Pancreas (tissue), 10 donors: ENCODE results near the gene DSP. TPM values are rescaled to one million over a fixed set of nuclear protein-coding genes. Genes with fewer than 3 reads are reported as not detected.

Source experiments
- ATAC-seq, 4 donors: fragments of 200-7000 bp; cut with Tn5 transposase; one replicate each; pipeline versions ENCODE4 v1.8.0 to v1.9.1; 2020; ENCODE audit warnings: mild to moderate bottlenecking in 4 of 4, moderate library complexity in 4 of 4
- DNase-seq, 6 donors: peaks; one replicate each; pipeline ENCODE4 v3.0.0-alpha.2; 2020
- FAIRE-seq: peaks from 2 replicates; lab custom pipeline; 2012; peaks lifted over from hg19 to GRCh38; lab: Jason Lieb, UNC
- H3K27ac ChIP-seq, 4 donors: fragments of 200-600 bp; sonication (generic); 1 replicate in 3 of 4; 2 replicates in 1 of 4; pipeline versions ENCODE4 v1.5.0 to v1.8.0; 2020
- H3K27me3 ChIP-seq, 4 donors: fragments of 200-600 bp; one replicate each; pipeline ENCODE4 v1.8.0; 2021
- H3K36me3 ChIP-seq, 3 donors: fragments of 200-600 bp; sonication (generic) in 1 of 3; one replicate each; pipeline versions ENCODE4 v1.5.0 to v1.8.0; 2020 to 2021
- H3K4me1 ChIP-seq, 3 donors: fragments of 200-600 bp; one replicate each; pipeline ENCODE4 v1.8.0; 2021
- H3K4me3 ChIP-seq, 4 donors: fragments of 200-600 bp; sonication (generic) in 2 of 4; one replicate each; pipeline versions ENCODE4 v1.5.0 to v1.8.0; 2020 to 2021
- H3K9me3 ChIP-seq, 4 donors: fragments of 200-600 bp; one replicate each; pipeline ENCODE4 v1.8.0; 2021
- WGBS, 2 donors: extraction: QIAGEN DNeasy Blood & Tissue Kit; methylation state at CpG; one replicate each; pipeline ENCODE4 v1.1.7; 2013; 5-methylcytosine and 5-hydroxymethylcytosine counted together
- intact Hi-C, 3 donors: fragments of 100-400 bp; cut with DNase I; formaldehyde crosslinking; loops; one replicate each; pipeline versions ENCODE4 v1.11.1 to v1.14.2; 2022
- polyA plus RNA-seq, 2 donors: library from polyadenylated mRNA; stranded (reverse); fragments of 200-250 nt; gene quantifications; one replicate each; pipeline ENCODE4 v1.2.3, GENCODE V29; 2013
- total RNA-seq, 6 donors: library from RNA; stranded (reverse); fragmentation: NEBNext Ultra II Directional in 4 of 6; extraction: Animal tissue kit (Norgen Biotek cat#: 25700) in 4 of 6; gene quantifications; one replicate each; pipeline versions ENCODE4 v1.2.1 to v1.2.4, GENCODE V29; 2021 to 2023
- TF ChIP-seq, protein P1 (sequence below), 4 donors: fragments of 200-600 bp; sonication (generic) in 3 of 4; IDR thresholded peaks; one replicate each; pipeline versions ENCODE4 v1.5.0 to v1.8.0; 2021; ENCODE audit warnings: antibody characterized with exemption in 4 of 4
- donor health status: healthy with polysubstance abuse.
- donor health status: DM: no; HTN: no; CAD: no; lungs with moderate emphysema.
- donor health status: DM: no; HTN: no; CAD: no.
- donor health status: control.
- donor health status: control.
- donor health status: Bipolar disorder and iron deficiency.
- donor health status: DM: yes; HTN: yes; CAD: no.
- donor health status: DM: no; HTN: no; CAD: no.
- donor health status: DM: no; HTN: no; CAD: no.
- donor health status: DM: yes; HTN: yes; CAD: no.

The DSP gene
- total and polyA plus RNA-seq, 8 donors: 17.3 to 139 (median 111) TPM

DNA sequence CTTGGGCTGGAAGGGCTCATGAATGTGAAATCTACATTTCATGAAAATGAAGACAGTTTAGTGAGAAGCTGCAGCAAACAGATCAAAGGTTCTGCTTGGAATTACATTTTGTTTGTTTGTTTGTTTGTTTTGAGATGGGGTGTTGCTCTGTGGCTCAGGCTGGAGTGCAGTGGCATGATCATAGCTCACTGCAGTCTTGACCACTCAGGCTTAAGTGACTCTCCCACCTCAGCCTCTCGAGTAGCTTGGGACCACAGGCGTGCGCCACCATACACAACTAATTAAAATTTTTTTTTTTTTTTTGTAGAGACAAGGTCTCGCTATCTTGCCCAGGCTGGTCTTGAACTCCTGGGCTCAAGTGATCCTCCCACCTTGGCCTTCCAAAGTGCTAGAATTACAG, 5.8 kb downstream of the DSP start:
- FAIRE-seq (no peak), ATAC-seq (no peak), DNase-seq (no peak)
- no peaks in the 10 kb centered on the region for H3K9me3 ChIP-seq
- no peaks in the 10 kb centered on the region for H3K36me3 ChIP-seq
- TF ChIP-seq, protein P1, sequence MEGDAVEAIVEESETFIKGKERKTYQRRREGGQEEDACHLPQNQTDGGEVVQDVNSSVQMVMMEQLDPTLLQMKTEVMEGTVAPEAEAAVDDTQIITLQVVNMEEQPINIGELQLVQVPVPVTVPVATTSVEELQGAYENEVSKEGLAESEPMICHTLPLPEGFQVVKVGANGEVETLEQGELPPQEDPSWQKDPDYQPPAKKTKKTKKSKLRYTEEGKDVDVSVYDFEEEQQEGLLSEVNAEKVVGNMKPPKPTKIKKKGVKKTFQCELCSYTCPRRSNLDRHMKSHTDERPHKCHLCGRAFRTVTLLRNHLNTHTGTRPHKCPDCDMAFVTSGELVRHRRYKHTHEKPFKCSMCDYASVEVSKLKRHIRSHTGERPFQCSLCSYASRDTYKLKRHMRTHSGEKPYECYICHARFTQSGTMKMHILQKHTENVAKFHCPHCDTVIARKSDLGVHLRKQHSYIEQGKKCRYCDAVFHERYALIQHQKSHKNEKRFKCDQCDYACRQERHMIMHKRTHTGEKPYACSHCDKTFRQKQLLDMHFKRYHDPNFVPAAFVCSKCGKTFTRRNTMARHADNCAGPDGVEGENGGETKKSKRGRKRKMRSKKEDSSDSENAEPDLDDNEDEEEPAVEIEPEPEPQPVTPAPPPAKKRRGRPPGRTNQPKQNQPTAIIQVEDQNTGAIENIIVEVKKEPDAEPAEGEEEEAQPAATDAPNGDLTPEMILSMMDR (IDR thresholded peaks at IDR 0.05): no peak
- peaks cover 21 to 70% (median 58%) of the 10 kb centered on the region in 3 donors for H3K4me1 ChIP-seq
- no peaks in the 10 kb centered on the region for H3K27me3 ChIP-seq
- 92 to 97% methylated on average over 4 of the region's 4 CpGs for WGBS, 2 donors
- intact Hi-C loops: no loop called here
- no peak overlapping the region for H3K4me3 ChIP-seq
- H3K27ac ChIP-seq: peak overlapping the region in 3 of 4 donors; percentile 61 to 96 (median 93)

DNA sequence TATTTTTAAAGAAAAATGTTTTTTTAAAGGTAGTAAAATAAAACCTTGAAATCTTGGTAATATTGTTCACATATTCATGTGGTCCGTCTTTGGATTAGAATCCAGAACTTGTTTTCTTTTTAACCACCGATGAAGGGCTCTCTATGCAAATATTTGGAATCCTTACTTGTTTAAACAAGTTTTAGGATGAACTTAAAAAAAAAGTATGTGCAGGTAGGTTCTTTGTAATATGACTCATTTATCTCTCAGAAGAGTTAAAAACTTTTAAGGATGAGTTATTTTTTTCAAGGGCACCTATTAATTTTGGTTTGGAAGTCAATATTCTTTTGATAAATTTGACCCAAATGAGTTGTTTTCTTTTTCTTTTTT, 8.9 kb downstream of the DSP start:
- ATAC-seq (no peak), FAIRE-seq (no peak), DNase-seq (no peak)
- WGBS, 2 donors: 24 to 26% methylated on average over 2 of the region's 2 CpGs
- TF ChIP-seq, protein P1 (IDR thresholded peaks at IDR 0.05): no peak
- intact Hi-C loops: no loop called here
- Histone ChIP-seq H3K9me3 (no peaks in the 10 kb centered on the region), H3K27me3 (no peaks in the 10 kb centered on the region), H3K27ac (peak overlapping the region in 1 of 4 donors; percentile 96), H3K36me3 (peaks cover 0 to 2% (median 0%) of the 10 kb centered on the region in 3 donors), H3K4me3 (no peak overlapping the region), H3K4me1 (peaks cover 43 to 80% (median 69%) of the 10 kb centered on the region in 3 donors)

DNA sequence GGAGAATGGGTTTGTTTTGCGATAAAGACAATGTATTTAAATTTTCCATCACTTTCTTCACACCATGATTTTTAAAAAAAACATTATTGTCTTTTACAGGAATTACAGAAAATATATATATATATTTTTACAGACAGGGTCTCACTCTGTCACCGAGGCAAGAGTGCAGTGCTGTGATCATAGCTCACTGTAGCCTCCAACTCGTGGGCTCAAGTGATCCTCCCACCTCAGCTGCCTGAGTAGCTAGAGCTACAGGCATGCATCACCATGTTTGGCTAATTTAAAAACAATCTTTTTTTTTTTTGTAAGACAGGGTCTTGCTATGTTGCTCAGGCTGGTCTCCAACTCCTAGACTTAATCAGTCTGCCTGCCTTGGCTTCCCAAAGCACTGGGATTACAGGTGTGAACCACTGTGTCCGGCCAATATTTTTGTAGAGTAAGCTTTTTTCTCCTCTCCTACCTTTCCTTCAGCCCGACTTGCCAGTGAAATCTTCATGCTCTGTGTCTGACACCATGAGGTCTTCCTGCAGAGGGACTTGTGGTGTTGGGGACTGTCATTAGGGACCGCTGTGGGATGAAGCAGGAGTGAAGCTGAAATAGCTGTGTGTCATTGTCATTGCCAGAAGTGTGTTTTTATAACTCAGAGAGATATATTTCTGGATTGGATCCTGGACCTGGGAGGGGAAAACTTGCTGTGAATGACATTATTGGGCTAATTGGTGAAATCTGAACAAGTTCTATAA, 13.2 kb downstream of the DSP start:
- no peaks in the 10 kb centered on the region for H3K9me3 ChIP-seq
- peaks cover 6 to 43% (median 6%) of the 10 kb centered on the region in 3 donors for H3K36me3 ChIP-seq
- DNase-seq: no peak
- no peaks in the 10 kb centered on the region for H3K27me3 ChIP-seq
- 55 to 59% methylated on average over 6 of the region's 6 CpGs for WGBS, 2 donors
- no peak for FAIRE-seq
- H3K4me3 ChIP-seq: no peak overlapping the region
- H3K4me1 ChIP-seq: peaks cover 37 to 46% (median 39%) of the 10 kb centered on the region in 3 donors
- TF ChIP-seq, protein P1 (IDR thresholded peaks at IDR 0.05): no peak
- intact Hi-C loops: no loop called here
- H3K27ac ChIP-seq: peak overlapping the region in 2 of 4 donors; percentile 11 to 50
- ATAC-seq: peak in 1 of 4 donors; percentile 4

DNA sequence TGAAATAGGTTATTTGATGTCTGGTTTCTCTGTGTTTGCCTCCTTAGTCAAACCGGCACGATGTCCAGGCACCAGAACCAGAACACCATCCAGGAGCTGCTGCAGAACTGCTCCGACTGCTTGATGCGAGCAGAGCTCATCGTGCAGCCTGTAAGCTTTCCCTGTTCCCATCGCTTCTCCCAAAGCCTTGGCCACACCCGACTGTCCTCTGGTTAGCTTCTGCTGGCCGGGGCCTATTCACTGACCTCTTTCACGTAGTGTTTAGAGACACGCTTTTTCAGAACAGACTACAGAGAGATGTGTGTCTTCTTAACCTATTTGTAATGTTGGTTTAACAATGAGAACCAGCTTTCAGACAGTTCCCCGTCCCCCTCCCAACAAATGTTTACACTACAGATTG, 14.2 kb downstream of the DSP start:
- H3K27ac ChIP-seq: no peak overlapping the region
- peaks cover 34 to 38% (median 36%) of the 10 kb centered on the region in 3 donors for H3K4me1 ChIP-seq
- H3K27me3 ChIP-seq: no peaks in the 10 kb centered on the region
- FAIRE-seq (no peak), ATAC-seq (no peak), DNase-seq (no peak)
- H3K4me3 ChIP-seq: no peak overlapping the region
- TF ChIP-seq, protein P1 (IDR thresholded peaks at IDR 0.05): no peak
- WGBS, 2 donors: 81 to 82% methylated on average over 11 of the region's 11 CpGs
- H3K36me3 ChIP-seq: peaks cover 6 to 46% (median 7%) of the 10 kb centered on the region in 3 donors
- no peaks in the 10 kb centered on the region for H3K9me3 ChIP-seq
- intact Hi-C loops: no loop called here
